MM.1S (cell line): ENCODE measurements around the gene KRT75.

Experiments
- EZH2 ChIP-seq: fragments of 300-600 bp; sonication (generic); optimal IDR thresholded peaks from 2 replicates; pipeline ENCODE3; 2017; ENCODE audit warnings: low read depth, mild to moderate bottlenecking, antibody characterized with exemption, low read length, mixed read lengths
- EZH2phosphoT487 ChIP-seq: fragments of 300-600 bp; sonication (generic); IDR thresholded peaks from 2 replicates; pipeline ENCODE4 v1.6.1; 2018; ENCODE audit warnings: antibody characterized with exemption, low read length
- TF ChIP-seq, protein P1 (sequence below): fragments of 300-600 bp; sonication (generic); IDR thresholded peaks from 2 replicates; pipeline ENCODE4 v1.5.1; 2016; ENCODE audit warnings: antibody characterized with exemption, low read length, mixed read lengths

DNA sequence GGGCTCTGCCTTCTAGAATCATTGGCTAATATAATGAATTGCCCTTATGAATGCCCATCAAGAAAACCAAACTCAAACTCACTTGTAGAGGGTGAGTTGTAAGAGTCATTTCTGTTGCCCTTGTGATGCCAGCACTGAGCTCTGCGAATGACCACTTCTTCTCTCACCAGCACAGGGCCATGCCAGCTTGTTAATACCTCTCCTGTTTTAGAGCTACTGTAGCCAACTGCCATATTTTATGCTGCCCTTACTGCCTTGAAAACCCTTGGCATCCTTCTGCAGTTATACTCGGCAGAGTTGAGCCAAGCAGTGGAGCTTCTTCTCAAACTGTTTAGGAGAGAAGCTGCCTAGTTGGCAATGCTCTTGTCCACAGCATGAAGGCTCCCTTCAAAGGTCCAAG lies 8.1 kb downstream of the KRT75 start:
- TF ChIP-seq, protein P1, sequence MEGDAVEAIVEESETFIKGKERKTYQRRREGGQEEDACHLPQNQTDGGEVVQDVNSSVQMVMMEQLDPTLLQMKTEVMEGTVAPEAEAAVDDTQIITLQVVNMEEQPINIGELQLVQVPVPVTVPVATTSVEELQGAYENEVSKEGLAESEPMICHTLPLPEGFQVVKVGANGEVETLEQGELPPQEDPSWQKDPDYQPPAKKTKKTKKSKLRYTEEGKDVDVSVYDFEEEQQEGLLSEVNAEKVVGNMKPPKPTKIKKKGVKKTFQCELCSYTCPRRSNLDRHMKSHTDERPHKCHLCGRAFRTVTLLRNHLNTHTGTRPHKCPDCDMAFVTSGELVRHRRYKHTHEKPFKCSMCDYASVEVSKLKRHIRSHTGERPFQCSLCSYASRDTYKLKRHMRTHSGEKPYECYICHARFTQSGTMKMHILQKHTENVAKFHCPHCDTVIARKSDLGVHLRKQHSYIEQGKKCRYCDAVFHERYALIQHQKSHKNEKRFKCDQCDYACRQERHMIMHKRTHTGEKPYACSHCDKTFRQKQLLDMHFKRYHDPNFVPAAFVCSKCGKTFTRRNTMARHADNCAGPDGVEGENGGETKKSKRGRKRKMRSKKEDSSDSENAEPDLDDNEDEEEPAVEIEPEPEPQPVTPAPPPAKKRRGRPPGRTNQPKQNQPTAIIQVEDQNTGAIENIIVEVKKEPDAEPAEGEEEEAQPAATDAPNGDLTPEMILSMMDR, result no peak
- TF ChIP-seq EZH2 (no peak), EZH2phosphoT487 (no peak)
